H9 (cell line): ENCODE data around the gene ZNF628. TPM values are rescaled to one million over a fixed set of nuclear protein-coding genes. Genes with fewer than 3 reads are reported as not detected.
A peak's percentile ranks its signal among the peaks of the same experiment; 100 is the strongest.
"Not testable (repeated sequence)": the region's sequence is repeated elsewhere in the genome, so short reads cannot be mapped to it uniquely, and the experiment has no call there.

Source experiments
- DNase-seq: peaks from one replicate; pipeline ENCODE4 v3.0.0-alpha.2; 2017
- H2AFZ ChIP-seq: one replicate; pipeline ENCODE4 v1.6.1; 2013; ENCODE audit warnings: mild to moderate bottlenecking, low read length, control low read depth, moderate library complexity
- H2AK5ac ChIP-seq: 2 replicates; pipeline ENCODE4 v1.6.1; 2013; ENCODE audit warnings: low read length, control low read depth, mixed read lengths; ENCODE audit not compliant: insufficient read length
- H2BK120ac ChIP-seq: one replicate; pipeline ENCODE4 v1.6.1; 2013; ENCODE audit warnings: low read depth, mild to moderate bottlenecking, low read length, control low read depth, inconsistent platforms; ENCODE audit not compliant: poor library complexity, severe bottlenecking
- H2BK12ac ChIP-seq: 2 replicates; pipeline ENCODE4 v1.6.1; 2013; ENCODE audit warnings: low read length, control low read depth, mixed read lengths, low read depth; ENCODE audit not compliant: insufficient read length
- H2BK15ac ChIP-seq: 2 replicates; pipeline ENCODE4 v1.6.1; 2013; ENCODE audit warnings: low read depth, low read length, control low read depth
- H2BK20ac ChIP-seq: one replicate; pipeline ENCODE4 v1.6.1; 2013; ENCODE audit warnings: low read depth, mild to moderate bottlenecking, low read length, control low read depth, inconsistent platforms; ENCODE audit not compliant: poor library complexity, severe bottlenecking
- H2BK5ac ChIP-seq: 2 replicates; pipeline ENCODE4 v1.6.1; 2013; ENCODE audit warnings: low read length, control low read depth, mixed read lengths; ENCODE audit not compliant: insufficient read length
- H3K14ac ChIP-seq: 2 replicates; pipeline ENCODE4 v1.6.1; 2013; ENCODE audit warnings: low read length, control low read depth; ENCODE audit not compliant: insufficient read depth
- H3K18ac ChIP-seq: 2 replicates; pipeline ENCODE4 v1.6.1; 2013; ENCODE audit warnings: low read depth, mild to moderate bottlenecking, mixed read lengths, low read length, control low read depth; ENCODE audit not compliant: insufficient read length
- H3K23ac ChIP-seq: 2 replicates; pipeline ENCODE4 v1.6.1; 2013; ENCODE audit warnings: low read length, control low read depth, mixed read lengths, low read depth; ENCODE audit not compliant: insufficient read length
- H3K23me2 ChIP-seq: 2 replicates; pipeline ENCODE4 v1.6.1; 2013; ENCODE audit warnings: low read depth, mild to moderate bottlenecking, mixed read lengths, low read length, control low read depth; ENCODE audit not compliant: insufficient read length, poor library complexity, severe bottlenecking
- H3K27ac ChIP-seq: 2 replicates; pipeline ENCODE4 v1.5.1; 2013; ENCODE audit warnings: low read length, control low read depth, mixed read lengths, low read depth; ENCODE audit not compliant: insufficient read length
- H3K27me3 ChIP-seq: 2 replicates; pipeline ENCODE4 v1.6.1; 2013; ENCODE audit warnings: low read length, control low read depth, inconsistent platforms; ENCODE audit not compliant: insufficient read depth
- H3K4ac ChIP-seq: 2 replicates; pipeline ENCODE4 v1.6.1; 2013; ENCODE audit warnings: low read depth, mild to moderate bottlenecking, control low read depth, inconsistent platforms, low read length, moderate library complexity
- H3K4me1 ChIP-seq: 2 replicates; pipeline ENCODE4 v1.6.1; 2013; ENCODE audit warnings: low read length, control low read depth, inconsistent platforms; ENCODE audit not compliant: insufficient read depth
- H3K4me2 ChIP-seq: 2 replicates; pipeline ENCODE4 v1.6.1; 2013; ENCODE audit warnings: low read length, control low read depth, mixed read lengths; ENCODE audit not compliant: insufficient read length, insufficient read depth
- H3K56ac ChIP-seq: 2 replicates; pipeline ENCODE4 v1.6.1; 2013; ENCODE audit warnings: low read depth, mild to moderate bottlenecking, mixed read lengths, low read length, control low read depth; ENCODE audit not compliant: insufficient read length
- H3K79me1 ChIP-seq: 2 replicates; pipeline ENCODE4 v1.6.1; 2013; ENCODE audit warnings: low read depth, mild to moderate bottlenecking, moderate library complexity, low read length, control low read depth, inconsistent platforms; ENCODE audit not compliant: insufficient read depth, poor library complexity, severe bottlenecking
- H3K79me2 ChIP-seq: 2 replicates; pipeline ENCODE4 v1.6.1; 2013; ENCODE audit warnings: low read length, control low read depth, inconsistent platforms; ENCODE audit not compliant: insufficient read depth
- H3K9ac ChIP-seq: 2 replicates; pipeline ENCODE4 v1.6.1; 2013; ENCODE audit warnings: low read length, control low read depth, mixed read lengths; ENCODE audit not compliant: insufficient read length; ENCODE audit errors: extremely low read depth
- H3K9me3 ChIP-seq: one replicate; pipeline ENCODE4 v1.6.1; 2013; ENCODE audit warnings: low read depth, low read length, inconsistent platforms; ENCODE audit not compliant: control insufficient read depth
- H3T11ph ChIP-seq: one replicate; pipeline ENCODE4 v1.6.1; 2013; ENCODE audit warnings: mild to moderate bottlenecking, low read length, control low read depth, inconsistent platforms
- H4K20me1 ChIP-seq: one replicate; pipeline ENCODE4 v1.6.1; 2013; ENCODE audit not compliant: control insufficient read depth, insufficient read length, insufficient read depth
- H4K5ac ChIP-seq: 2 replicates; pipeline ENCODE4 v1.6.1; 2013; ENCODE audit warnings: low read depth, mild to moderate bottlenecking, mixed read lengths, low read length, control low read depth; ENCODE audit not compliant: insufficient read length
- H4K8ac ChIP-seq: replicated peaks from 2 replicates; pipeline ENCODE4 v1.6.1; 2013; ENCODE audit warnings: low read length, control low read depth, mixed read lengths, low read depth; ENCODE audit not compliant: insufficient read length
- H4K91ac ChIP-seq: 2 replicates; pipeline ENCODE4 v1.6.1; 2013; ENCODE audit warnings: low read depth, mild to moderate bottlenecking, moderate library complexity, mixed read lengths, low read length, control low read depth; ENCODE audit not compliant: insufficient read length
- H3K27ac Mint-ChIP-seq, 3 experiments: 2 replicates in 2 of 3; 3 replicates in 1 of 3; pipeline ENCODE4 v1.8.0; 2020 to 2021; ENCODE audit warnings: mixed read lengths in 3 of 3, mild to moderate bottlenecking in 1 of 3, moderate library complexity in 1 of 3
- H3K27me3 Mint-ChIP-seq: 2 replicates; pipeline ENCODE4 v1.8.0; 2021; ENCODE audit warnings: low read depth, mild to moderate bottlenecking, moderate library complexity, mixed read lengths
- H3K36me3 Mint-ChIP-seq, 3 experiments: 2 replicates in 2 of 3; 3 replicates in 1 of 3; pipeline ENCODE4 v1.8.0; 2020 to 2021; ENCODE audit warnings: low read depth in 3 of 3, mixed read lengths in 3 of 3; ENCODE audit not compliant: insufficient read depth in 1 of 3
- H3K4me1 Mint-ChIP-seq, 2 experiments: 2 replicates each; pipeline ENCODE4 v1.8.0; 2020; ENCODE audit warnings: mixed read lengths in 2 of 2
- H3K4me3 Mint-ChIP-seq, 2 experiments: 2 replicates in 1 of 2; 3 replicates in 1 of 2; pipeline ENCODE4 v1.8.0; 2020 to 2021; ENCODE audit warnings: mild to moderate bottlenecking in 2 of 2, mixed read lengths in 2 of 2, moderate library complexity in 1 of 2
- H3K9me3 Mint-ChIP-seq, 2 experiments: 2 replicates in 1 of 2; 3 replicates in 1 of 2; pipeline ENCODE4 v1.8.0; 2020; ENCODE audit warnings: mild to moderate bottlenecking in 2 of 2, mixed read lengths in 2 of 2, moderate library complexity in 1 of 2
- CTCF ChIP-seq: fragments of 200-600 bp; sonication (generic); conservative IDR thresholded peaks from 3 replicates; pipeline ENCODE4 v1.8.0; 2021; ENCODE audit warnings: antibody characterized with exemption, mild to moderate bottlenecking
- WGBS: extraction: QIAGEN DNeasy Blood & Tissue Kit; methylation state at CpG from one replicate; pipeline ENCODE4 v1.1.7; 2013; ENCODE audit warnings: missing lambda C conversion rate, low lambda C conversion rate, mixed read lengths; ENCODE audit not compliant: insufficient read length; ENCODE audit errors: extremely low coverage; 5-methylcytosine and 5-hydroxymethylcytosine counted together
- total RNA-seq: library from RNA; stranded (reverse); gene quantifications from 2 replicates; pipeline ENCODE4 v1.2.1, GENCODE V29; 2021

Gene ZNF628
- total RNA-seq, 1 experiment from 2014 or later: 16.6 TPM

- H3T11ph ChIP-seq: no peak overlapping the region
- H3K4ac ChIP-seq: no peak overlapping the region
- no peak for TF ChIP-seq CTCF
- no peak overlapping the region for H2BK12ac ChIP-seq
- no peak overlapping the region for H3K56ac ChIP-seq
- H3K4me1 ChIP-seq: no peaks in the 10 kb centered on the region
- no peaks in the 10 kb centered on the region for H3K79me1 ChIP-seq
- H4K5ac ChIP-seq: no peak overlapping the region
- no peak overlapping the region for H2AFZ ChIP-seq
- no peak overlapping the region for H3K14ac ChIP-seq
- no peak overlapping the region for H2BK15ac ChIP-seq
- H3K9me3 Mint-ChIP-seq: no peaks in the 10 kb centered on the region
- DNase-seq: peak; percentile 85
- H3K79me2 ChIP-seq: no peaks in the 10 kb centered on the region
- no peak overlapping the region for H2AK5ac ChIP-seq
- H3K36me3 Mint-ChIP-seq: no peaks in the 10 kb centered on the region; a peak in 1 of 7 replicates
- no peak overlapping the region for H4K8ac ChIP-seq
- peaks cover 21 to 27% of the 10 kb centered on the region in 2 experiments for H3K4me1 Mint-ChIP-seq
- no peak overlapping the region for H4K91ac ChIP-seq
- H3K4me2 ChIP-seq: no peak overlapping the region
- no peak overlapping the region for H3K27ac ChIP-seq
- H2BK120ac ChIP-seq: no peak overlapping the region
- no peak overlapping the region for H2BK5ac ChIP-seq
- H2BK20ac ChIP-seq: no peak overlapping the region
- no peaks in the 10 kb centered on the region for H3K27me3 ChIP-seq
- no peak overlapping the region for H3K18ac ChIP-seq
- H3K4me3 Mint-ChIP-seq: peak overlapping the region in 1 of 2 experiments; percentile 18; a peak in 1 of 5 replicates
- no peaks in the 10 kb centered on the region for H3K9me3 ChIP-seq
- H3K27me3 Mint-ChIP-seq: peaks cover 30% of the 10 kb centered on the region
- WGBS: no CpG with 5 or more reads among the region's 11 CpGs
- H3K23ac ChIP-seq: no peak overlapping the region
- no peaks in the 10 kb centered on the region for H3K23me2 ChIP-seq
- no peak overlapping the region for H3K9ac ChIP-seq
- H3K27ac Mint-ChIP-seq: peak overlapping the region in 1 of 3 experiments; percentile 68; a peak in 3 of 7 replicates
- no peaks in the 10 kb centered on the region for H4K20me1 ChIP-seq
Measured at GRCh38 chr19:55495646-55496349, 19.4 kb downstream of the ZNF628 start.

- WGBS: no CpG with 5 or more reads among the region's 10 CpGs
- H3K9me3 ChIP-seq, H4K8ac ChIP-seq, H3K23me2 ChIP-seq, H3K79me2 ChIP-seq, H3K4me2 ChIP-seq, H4K91ac ChIP-seq, H2AK5ac ChIP-seq, H2BK120ac ChIP-seq, H3T11ph ChIP-seq, H3K4me3 Mint-ChIP-seq, H3K23ac ChIP-seq, H3K9ac ChIP-seq, DNase-seq, H3K36me3 Mint-ChIP-seq, H4K20me1 ChIP-seq, H3K18ac ChIP-seq, H3K14ac ChIP-seq, H3K4ac ChIP-seq, H2BK5ac ChIP-seq, H3K27me3 ChIP-seq, H2BK15ac ChIP-seq, H3K79me1 ChIP-seq, H2BK20ac ChIP-seq, H3K4me1 ChIP-seq, H4K5ac ChIP-seq, H2BK12ac ChIP-seq, H3K56ac ChIP-seq, H3K9me3 Mint-ChIP-seq, H3K27ac ChIP-seq, H2AFZ ChIP-seq: not testable (repeated sequence)
- peaks cover 37% of the 10 kb centered on the region for H3K27me3 Mint-ChIP-seq
- peak overlapping the region in 1 of 3 experiments; percentile 10; a peak in 1 of 7 replicates for H3K27ac Mint-ChIP-seq
- peaks cover 21 to 27% of the 10 kb centered on the region in 2 experiments for H3K4me1 Mint-ChIP-seq
Measured at GRCh38 chr19:55496820-55497219, 20.4 kb downstream of the ZNF628 start.
